ENCODE data around the gene MEOX1. TPM values are rescaled to one million over a fixed set of nuclear protein-coding genes. Genes with fewer than 3 reads are reported as not detected.

Gene MEOX1
- total RNA-seq, 1 donor: 0.42 TPM

GRCh38 chr17:43625606-43626005 is 36.1 kb downstream of the MEOX1 start:
- Histone ChIP-seq H3K9me3 (ENCODE audit: low read depth, low read length) (no peaks in the 10 kb centered on the region), H3K27me3 (ENCODE audit: insufficient read depth, low read length) (no peaks in the 10 kb centered on the region), H3K4me1 (ENCODE audit: insufficient read depth, low read length) (no peaks in the 10 kb centered on the region), H3K4me3 (ENCODE audit: low read length) (no peak overlapping the region)

GRCh38 chr17:43620581-43620980 is 41.1 kb downstream of the MEOX1 start:
- Histone ChIP-seq H3K4me1 (ENCODE audit: insufficient read depth, low read length) (peaks cover 2% of the 10 kb centered on the region), H3K9me3 (ENCODE audit: low read depth, low read length) (no peaks in the 10 kb centered on the region), H3K4me3 (ENCODE audit: low read length) (no peak overlapping the region), H3K27me3 (ENCODE audit: insufficient read depth, low read length) (no peaks in the 10 kb centered on the region)

GRCh38 chr17:43620147-43620546 is 41.6 kb downstream of the MEOX1 start:
- peaks cover 4% of the 10 kb centered on the region for H3K4me1 ChIP-seq (ENCODE audit: insufficient read depth, low read length)
- H3K27me3 ChIP-seq (ENCODE audit: insufficient read depth, low read length): no peaks in the 10 kb centered on the region
- H3K4me3 ChIP-seq (ENCODE audit: low read length): no peak overlapping the region
- no peaks in the 10 kb centered on the region for H3K9me3 ChIP-seq (ENCODE audit: low read depth, low read length)

- no peak overlapping the region for H3K4me3 ChIP-seq (ENCODE audit: low read length)
- peaks cover 4% of the 10 kb centered on the region for H3K4me1 ChIP-seq (ENCODE audit: insufficient read depth, low read length)
- H3K9me3 ChIP-seq (ENCODE audit: low read depth, low read length): no peaks in the 10 kb centered on the region
- H3K27me3 ChIP-seq (ENCODE audit: insufficient read depth, low read length): no peaks in the 10 kb centered on the region
Observed at GRCh38 chr17:43619705-43620104, 42.0 kb downstream of the MEOX1 start.

GRCh38 chr17:43618276-43618675 is 43.4 kb downstream of the MEOX1 start:
- H3K27me3 ChIP-seq (ENCODE audit: insufficient read depth, low read length): no peaks in the 10 kb centered on the region

GRCh38 chr17:43616852-43617251 is 44.9 kb downstream of the MEOX1 start:
- H3K4me3 ChIP-seq (ENCODE audit: low read length): no peak overlapping the region
- peaks cover 4% of the 10 kb centered on the region for H3K4me1 ChIP-seq (ENCODE audit: insufficient read depth, low read length)
- H3K9me3 ChIP-seq (ENCODE audit: low read depth, low read length): no peaks in the 10 kb centered on the region
- no peaks in the 10 kb centered on the region for H3K27me3 ChIP-seq (ENCODE audit: insufficient read depth, low read length)

More at GRCh38 chr17:43618276-43618675, 43.4 kb downstream of the MEOX1 start:
- Histone ChIP-seq H3K4me1 (ENCODE audit: insufficient read depth, low read length) (peaks cover 4% of the 10 kb centered on the region), H3K9me3 (ENCODE audit: low read depth, low read length) (no peaks in the 10 kb centered on the region), H3K4me3 (ENCODE audit: low read length) (no peak overlapping the region)

- Histone ChIP-seq H3K9me3 (ENCODE audit: low read depth, low read length) (no peaks in the 10 kb centered on the region), H3K27me3 (ENCODE audit: insufficient read depth, low read length) (no peaks in the 10 kb centered on the region), H3K4me1 (ENCODE audit: insufficient read depth, low read length) (peaks cover 4% of the 10 kb centered on the region), H3K4me3 (ENCODE audit: low read length) (no peak overlapping the region)
Observed at GRCh38 chr17:43616421-43616820, 45.3 kb downstream of the MEOX1 start.

GRCh38 chr17:43616029-43616351 is 45.7 kb downstream of the MEOX1 start:
- no peaks in the 10 kb centered on the region for H3K27me3 ChIP-seq (ENCODE audit: insufficient read depth, low read length)
- no peak overlapping the region for H3K4me3 ChIP-seq (ENCODE audit: low read length)
- peaks cover 4% of the 10 kb centered on the region for H3K4me1 ChIP-seq (ENCODE audit: insufficient read depth, low read length)
- H3K9me3 ChIP-seq (ENCODE audit: low read depth, low read length): no peaks in the 10 kb centered on the region

- Histone ChIP-seq H3K4me3 (ENCODE audit: low read length) (no peak overlapping the region), H3K27me3 (ENCODE audit: insufficient read depth, low read length) (no peaks in the 10 kb centered on the region), H3K4me1 (ENCODE audit: insufficient read depth, low read length) (peaks cover 4% of the 10 kb centered on the region), H3K9me3 (ENCODE audit: low read depth, low read length) (no peaks in the 10 kb centered on the region)
Observed at GRCh38 chr17:43615330-43616028, 46.2 kb downstream of the MEOX1 start.

- no peaks in the 10 kb centered on the region for H3K27me3 ChIP-seq (ENCODE audit: insufficient read depth, low read length)
- no peaks in the 10 kb centered on the region for H3K9me3 ChIP-seq (ENCODE audit: low read depth, low read length)
- H3K4me1 ChIP-seq (ENCODE audit: insufficient read depth, low read length): peaks cover 5% of the 10 kb centered on the region
- no peak overlapping the region for H3K4me3 ChIP-seq (ENCODE audit: low read length)
Observed at GRCh38 chr17:43614561-43614960, 47.2 kb downstream of the MEOX1 start.

- Histone ChIP-seq H3K27me3 (ENCODE audit: insufficient read depth, low read length) (no peaks in the 10 kb centered on the region), H3K4me1 (ENCODE audit: insufficient read depth, low read length) (peaks cover 7% of the 10 kb centered on the region), H3K4me3 (ENCODE audit: low read length) (no peak overlapping the region), H3K9me3 (ENCODE audit: low read depth, low read length) (no peaks in the 10 kb centered on the region)
Observed at GRCh38 chr17:43613917-43614316, 47.8 kb downstream of the MEOX1 start.

GRCh38 chr17:43612515-43612914 is 49.2 kb downstream of the MEOX1 start:
- no peaks in the 10 kb centered on the region for H3K9me3 ChIP-seq (ENCODE audit: low read depth, low read length)
- H3K27me3 ChIP-seq (ENCODE audit: insufficient read depth, low read length): no peaks in the 10 kb centered on the region
- peaks cover 7% of the 10 kb centered on the region for H3K4me1 ChIP-seq (ENCODE audit: insufficient read depth, low read length)
- H3K4me3 ChIP-seq (ENCODE audit: low read length): no peak overlapping the region

- Histone ChIP-seq H3K9me3 (ENCODE audit: low read depth, low read length) (no peaks in the 10 kb centered on the region), H3K4me3 (ENCODE audit: low read length) (no peak overlapping the region), H3K4me1 (ENCODE audit: insufficient read depth, low read length) (peaks cover 7% of the 10 kb centered on the region), H3K27me3 (ENCODE audit: insufficient read depth, low read length) (no peaks in the 10 kb centered on the region)
Observed at GRCh38 chr17:43611230-43611969, 50.3 kb downstream of the MEOX1 start.

GRCh38 chr17:43609613-43610385 is 51.9 kb downstream of the MEOX1 start:
- H3K9me3 ChIP-seq (ENCODE audit: low read depth, low read length): no peaks in the 10 kb centered on the region
- H3K27me3 ChIP-seq (ENCODE audit: insufficient read depth, low read length): no peaks in the 10 kb centered on the region
- peaks cover 3% of the 10 kb centered on the region for H3K4me1 ChIP-seq (ENCODE audit: insufficient read depth, low read length)
- H3K4me3 ChIP-seq (ENCODE audit: low read length): no peak overlapping the region

GRCh38 chr17:43608313-43608712 is 53.4 kb downstream of the MEOX1 start:
- H3K27me3 ChIP-seq (ENCODE audit: insufficient read depth, low read length): no peaks in the 10 kb centered on the region
- H3K4me3 ChIP-seq (ENCODE audit: low read length): no peak overlapping the region
- no peaks in the 10 kb centered on the region for H3K9me3 ChIP-seq (ENCODE audit: low read depth, low read length)
- peaks cover 13% of the 10 kb centered on the region for H3K4me1 ChIP-seq (ENCODE audit: insufficient read depth, low read length)
